Measurements from ENCODE around the gene C17orf107.
"Not testable (repeated sequence)": the region's sequence is repeated elsewhere in the genome, so short reads cannot be mapped to it uniquely, and the experiment has no call there.

The C17orf107 gene

GRCh38 chr17:4901108-4901647 lies 1.8 kb downstream of the C17orf107 start:
- no peak for DNase-seq (ENCODE audit: low read depth)

GRCh38 chr17:4901648-4902344 lies 2.5 kb downstream of the C17orf107 start:
- DNase-seq (ENCODE audit: low read depth): no peak

GRCh38 chr17:4902540-4902939 lies 3.2 kb downstream of the C17orf107 start:
- no peak for DNase-seq (ENCODE audit: low read depth)

- peak; percentile 62 for DNase-seq (ENCODE audit: low read depth)
These were observed 3.9 kb downstream of the C17orf107 start, which contains the start of gene CHRNE for GRCh38 chr17:4903051-4903818. TSS of gene CHRNE (minus strand) at chr17:4903098. CDS start at chr17:4903063, 35 bp downstream.

GRCh38 chr17:4906642-4907041 lies 7.3 kb downstream of the C17orf107 start:
- not testable (repeated sequence) for DNase-seq (ENCODE audit: low read depth)

GRCh38 chr17:4908301-4908700 lies 9.0 kb downstream of the C17orf107 start:
- DNase-seq (ENCODE audit: low read depth): no peak

- DNase-seq (ENCODE audit: low read depth): peak; percentile 40
These were observed 9.6 kb downstream of the C17orf107 start for GRCh38 chr17:4908711-4909496.

GRCh38 chr17:4913994-4914393 lies 14.7 kb downstream of the C17orf107 start:
- DNase-seq (ENCODE audit: low read depth): no peak

GRCh38 chr17:4914551-4914950 lies 15.2 kb downstream of the C17orf107 start:
- DNase-seq (ENCODE audit: low read depth): not testable (repeated sequence)

GRCh38 chr17:4919511-4920047 lies 20.2 kb downstream of the C17orf107 start:
- no peak for DNase-seq (ENCODE audit: low read depth)

- DNase-seq (ENCODE audit: low read depth): no peak
These were observed 21.2 kb downstream of the C17orf107 start for GRCh38 chr17:4920351-4921048.

- no peak for DNase-seq (ENCODE audit: low read depth)
These were observed 22.0 kb downstream of the C17orf107 start for GRCh38 chr17:4921320-4921719.

- DNase-seq (ENCODE audit: low read depth): not testable (repeated sequence)
These were observed 27.4 kb downstream of the C17orf107 start for GRCh38 chr17:4926577-4927335.

GRCh38 chr17:4928881-4929280 lies 29.5 kb downstream of the C17orf107 start:
- DNase-seq (ENCODE audit: low read depth): no peak

GRCh38 chr17:4931963-4932362 lies 32.6 kb downstream of the C17orf107 start, which contains the start of gene GP1BA:
TSS of gene GP1BA (plus strand) at chr17:4932277. CDS start at chr17:4932605, 328 bp downstream.
- DNase-seq (ENCODE audit: low read depth): no peak

- DNase-seq (ENCODE audit: low read depth): no peak
These were observed 33.4 kb downstream of the C17orf107 start for GRCh38 chr17:4932756-4933155.

GRCh38 chr17:4933646-4934045 lies 34.3 kb downstream of the C17orf107 start:
- no peak for DNase-seq (ENCODE audit: low read depth)

- no peak for DNase-seq (ENCODE audit: low read depth)
These were observed 35.0 kb downstream of the C17orf107 start for GRCh38 chr17:4934173-4934979.

GRCh38 chr17:4935650-4936049 lies 36.3 kb downstream of the C17orf107 start:
- DNase-seq (ENCODE audit: low read depth): no peak

GRCh38 chr17:4936436-4936835 lies 37.1 kb downstream of the C17orf107 start:
- no peak for DNase-seq (ENCODE audit: low read depth)

Measured in stimulated activated CD8-positive, alpha-beta memory T cell treated with anti-CD3 and anti-CD28 coated beads, Interleukin-15, amount 100 ng/mL, for 1 hour (primary cell).